HG02798 (cell line): ENCODE data around the gene IL1RL2.

ENCODE experiments used
- ATAC-seq: cut with Tn5 transposase; IDR thresholded peaks from one replicate; pipeline ENCODE4 v1.9.1; 2021; ENCODE audit warnings: mild to moderate bottlenecking; ENCODE audit not compliant: unreplicated experiment, poor library complexity

The IL1RL2 gene

DNA sequence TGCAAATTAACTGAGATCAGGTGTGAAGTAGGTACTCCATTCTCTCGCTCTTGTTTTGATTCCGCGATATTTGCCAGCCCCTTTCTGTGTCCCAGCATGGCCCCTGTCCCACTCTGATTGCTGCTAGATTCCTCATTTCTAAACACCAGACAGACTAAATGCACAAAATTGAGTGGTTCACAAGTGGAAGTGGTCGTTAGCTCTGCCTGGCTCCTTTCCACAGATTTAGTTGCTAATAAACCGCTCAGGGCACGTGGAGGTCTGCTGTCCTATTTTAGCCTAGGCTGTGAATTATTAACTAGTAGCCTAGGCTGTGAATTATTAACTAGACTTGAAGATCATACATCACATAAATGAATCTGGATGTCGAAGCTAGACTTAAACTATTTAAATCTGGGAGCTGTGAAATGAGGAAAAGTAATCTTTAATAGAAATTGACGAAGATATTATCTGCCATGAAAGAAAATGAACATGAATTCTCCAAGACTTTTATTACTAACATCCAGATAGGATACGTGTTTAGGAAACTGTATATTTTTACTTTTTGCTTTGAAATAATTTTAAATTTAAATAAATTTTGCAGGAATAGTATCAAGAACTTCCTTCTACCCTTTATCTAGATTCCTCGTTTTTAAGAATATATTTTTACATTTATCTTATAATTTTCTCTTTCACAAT lies 3.7 kb downstream of the IL1RL2 start:
- no peak for ATAC-seq

DNA sequence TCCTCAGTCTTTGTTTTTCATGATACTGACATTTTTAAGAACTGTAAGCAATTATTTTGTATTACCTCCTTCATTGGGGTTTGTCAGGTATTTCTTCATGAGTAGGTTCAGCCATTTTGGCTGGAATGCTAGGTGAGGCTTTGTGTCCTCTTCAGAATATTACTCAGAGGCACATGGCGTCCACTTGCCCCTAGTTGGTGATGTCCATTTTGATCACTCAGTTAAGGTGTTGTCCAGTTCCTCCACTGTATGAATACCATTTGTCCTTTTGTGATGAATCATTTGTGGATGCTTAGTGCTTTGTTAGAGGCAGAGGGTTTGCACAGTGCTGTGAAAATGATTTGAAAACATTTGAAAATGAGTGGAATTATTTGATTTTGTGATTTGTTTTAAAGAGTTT lies 4.7 kb downstream of the IL1RL2 start:
- ATAC-seq: no peak

DNA sequence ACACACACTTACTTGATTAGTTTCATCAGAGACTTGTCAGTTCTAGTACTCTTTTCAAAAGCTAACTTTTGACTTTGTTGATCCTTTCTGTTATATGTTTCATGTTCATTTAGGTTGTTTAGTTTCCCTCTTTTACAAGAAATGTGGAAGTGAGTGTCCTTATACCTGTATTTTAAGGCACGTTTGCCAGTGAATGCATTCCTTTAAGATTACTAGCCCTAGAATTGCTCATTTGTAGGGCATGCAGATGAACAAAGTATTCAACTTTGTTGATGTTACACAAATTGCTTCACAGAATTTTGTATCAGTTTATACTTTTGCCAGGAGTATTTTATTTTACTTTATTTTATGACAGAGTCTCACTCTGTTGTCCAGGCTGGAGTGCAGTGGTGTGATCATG lies 6.3 kb downstream of the IL1RL2 start:
- no peak for ATAC-seq

DNA sequence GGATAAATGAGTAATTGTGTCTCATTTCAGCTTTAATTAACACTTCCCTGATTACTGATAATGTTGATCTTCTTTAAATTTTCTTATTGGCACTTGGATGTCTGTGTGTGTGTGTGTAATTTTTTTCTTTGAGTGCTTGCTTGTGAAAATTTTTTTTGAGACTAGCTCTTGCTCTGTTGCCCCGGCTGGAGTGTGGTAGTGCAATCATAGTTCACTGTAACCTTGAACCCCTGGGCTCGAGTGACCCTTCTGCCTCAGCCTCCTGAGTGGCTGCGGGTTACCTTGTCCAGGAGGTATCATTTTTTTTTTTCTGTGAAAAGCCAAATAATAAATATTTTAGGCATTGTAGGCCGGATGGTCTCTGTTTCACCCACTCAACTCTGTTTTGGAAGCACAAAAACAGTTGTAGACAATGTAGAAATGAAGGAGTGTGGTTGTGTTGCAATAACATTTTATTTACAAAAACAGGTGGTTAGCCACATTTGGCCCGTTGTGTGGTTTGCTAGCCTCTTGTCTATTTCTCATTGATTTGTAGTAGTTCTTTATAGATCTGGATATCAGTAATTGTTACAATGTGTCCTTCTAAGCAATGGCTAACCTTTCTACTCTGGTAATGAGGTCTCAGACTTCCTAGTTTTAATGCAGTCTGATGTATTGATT lies 7.9 kb downstream of the IL1RL2 start:
- ATAC-seq: no peak

DNA sequence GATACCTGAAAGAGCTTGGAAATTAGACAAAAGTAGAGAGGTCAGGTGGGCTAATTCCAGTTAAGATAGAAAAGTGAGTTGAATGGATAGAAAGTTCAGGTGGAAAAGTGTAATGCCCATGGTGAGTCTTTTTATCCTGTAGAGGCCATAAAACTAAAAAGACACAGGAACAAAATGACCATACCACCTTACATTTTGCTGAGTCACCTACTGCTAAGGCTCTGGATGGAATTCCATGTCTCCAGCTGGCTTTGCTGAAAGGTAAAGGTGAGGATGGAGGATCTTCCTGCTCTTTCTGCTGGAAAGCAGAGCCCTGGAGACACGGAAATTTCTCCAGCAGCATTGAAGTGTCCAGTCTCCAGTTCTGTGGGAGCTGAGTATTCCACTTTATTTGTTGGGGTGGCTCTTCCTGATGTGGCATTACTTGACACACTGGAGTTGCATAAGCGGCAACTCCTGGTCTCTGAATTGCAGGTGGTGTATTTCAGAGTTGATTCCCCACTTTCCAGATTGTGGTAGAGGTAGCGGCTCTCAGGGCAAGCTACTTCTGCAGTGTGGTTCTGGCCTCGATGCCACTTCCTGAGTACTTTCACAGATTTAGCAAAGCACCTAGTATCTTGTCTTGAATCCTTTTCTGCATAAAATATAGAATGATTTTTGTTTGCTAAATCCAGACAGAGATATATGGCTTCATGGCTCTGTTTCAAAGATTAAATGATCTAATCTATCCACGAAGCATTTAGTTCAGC lies 10.7 kb downstream of the IL1RL2 start:
- ATAC-seq: no peak

DNA sequence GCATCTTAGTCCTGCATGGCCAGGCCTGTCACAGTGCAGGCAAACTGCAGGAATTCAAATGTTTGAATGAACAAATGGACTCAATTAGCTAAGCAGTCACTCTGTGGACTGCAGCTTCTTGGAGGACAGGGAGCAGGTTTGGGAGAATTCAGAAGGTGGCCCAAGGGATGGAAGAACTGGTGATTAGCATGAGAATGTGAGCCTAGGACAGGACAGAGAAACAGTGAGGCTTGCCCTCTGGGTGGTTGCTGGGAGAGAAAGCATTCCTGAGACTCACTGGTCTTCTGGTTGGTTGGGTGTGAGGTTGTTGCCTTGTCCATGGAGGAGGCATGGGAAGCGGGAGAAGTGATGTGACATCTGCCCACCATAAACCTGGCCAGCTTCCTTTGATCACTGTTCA lies 13.7 kb downstream of the IL1RL2 start:
- ATAC-seq: no peak

DNA sequence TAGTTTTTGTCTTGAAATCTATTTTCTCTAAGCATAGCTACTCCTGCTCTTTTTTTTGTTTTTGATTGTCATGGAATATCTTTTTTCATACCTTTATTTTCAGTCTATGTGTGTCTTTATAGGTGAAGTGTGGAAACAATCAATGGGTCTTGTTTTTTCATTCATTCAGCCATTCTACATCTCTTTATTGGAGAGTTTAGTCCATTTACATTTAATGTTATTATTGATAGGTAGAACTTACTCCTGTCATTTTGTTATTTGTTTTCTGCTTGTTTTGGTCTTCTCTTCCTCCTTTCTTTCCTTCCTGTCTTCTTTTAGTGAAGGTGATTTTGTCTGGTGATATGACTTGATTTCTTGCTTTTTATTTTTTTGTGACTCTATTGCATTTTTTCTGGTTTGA lies 17.8 kb downstream of the IL1RL2 start:
- no peak for ATAC-seq

DNA sequence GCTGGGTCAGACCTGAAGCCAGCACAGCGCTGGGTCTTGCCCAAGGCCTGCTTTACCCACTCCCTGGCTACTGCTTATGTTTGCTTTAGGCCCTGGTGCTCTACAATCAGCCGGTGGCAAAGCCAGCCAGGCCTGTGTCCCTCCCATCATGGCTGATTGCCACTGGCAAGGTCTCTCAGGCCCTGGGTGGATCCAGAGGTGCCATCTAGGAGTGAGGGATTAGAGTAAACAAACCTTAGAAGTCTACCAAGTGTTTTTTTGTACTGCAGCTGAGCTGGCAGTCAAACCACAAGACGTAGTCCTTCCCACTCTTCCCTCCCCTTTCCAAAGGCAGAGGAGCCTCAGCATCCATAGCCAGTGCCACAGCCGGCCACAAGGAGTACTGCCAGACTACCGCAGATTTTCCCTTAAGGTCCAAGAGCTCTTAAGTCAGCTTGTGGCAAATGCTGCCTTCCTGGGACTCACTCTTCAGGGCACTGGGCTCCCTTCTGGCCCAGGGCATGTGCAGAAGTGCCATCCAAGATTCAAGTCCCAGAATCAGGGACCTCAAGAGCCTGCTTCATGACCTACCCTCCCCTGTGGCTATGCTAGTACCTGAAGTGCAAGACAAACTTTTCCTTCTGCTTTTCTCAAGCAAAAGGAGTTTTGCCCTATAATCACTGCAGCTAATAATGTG lies 20.0 kb downstream of the IL1RL2 start:
- ATAC-seq: no peak

DNA sequence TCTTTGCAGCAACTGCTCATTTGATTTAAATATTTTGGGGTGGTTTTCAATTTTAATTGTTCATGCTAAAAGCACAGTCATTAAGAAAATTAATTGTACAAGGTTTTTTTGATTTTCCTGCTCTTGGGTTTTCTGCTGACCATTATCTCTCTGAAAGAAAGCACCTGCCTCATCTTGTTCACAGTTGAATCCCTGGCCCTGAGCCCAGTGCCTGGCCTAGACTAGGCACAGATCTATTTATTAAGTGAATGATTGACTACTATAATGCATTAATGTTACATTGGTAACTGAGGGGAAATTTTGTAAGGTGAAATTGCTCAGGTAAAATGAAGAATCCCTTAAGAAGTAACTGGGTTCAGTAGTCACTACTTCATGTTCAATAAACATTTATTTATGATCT lies 22.0 kb downstream of the IL1RL2 start:
- no peak for ATAC-seq

DNA sequence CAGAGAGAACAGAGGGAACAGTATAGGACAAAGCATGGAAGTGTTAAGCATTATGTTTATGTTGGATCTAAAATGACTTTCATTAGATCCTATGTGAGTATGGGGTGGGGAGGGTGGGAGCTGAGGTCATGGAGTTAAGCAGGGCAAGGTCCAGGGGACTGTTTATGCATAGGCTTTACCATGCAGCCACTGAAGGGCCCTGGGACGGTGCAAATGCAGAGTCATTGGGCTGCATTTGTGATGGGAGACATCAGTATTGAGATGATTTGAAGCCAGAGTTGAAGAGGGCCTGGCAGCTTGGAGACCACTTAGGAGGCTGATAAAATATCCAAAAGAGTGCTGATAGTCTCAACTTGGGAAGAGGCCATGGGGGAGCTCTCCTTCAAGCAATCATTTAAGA lies 22.7 kb downstream of the IL1RL2 start:
- no peak for ATAC-seq

DNA sequence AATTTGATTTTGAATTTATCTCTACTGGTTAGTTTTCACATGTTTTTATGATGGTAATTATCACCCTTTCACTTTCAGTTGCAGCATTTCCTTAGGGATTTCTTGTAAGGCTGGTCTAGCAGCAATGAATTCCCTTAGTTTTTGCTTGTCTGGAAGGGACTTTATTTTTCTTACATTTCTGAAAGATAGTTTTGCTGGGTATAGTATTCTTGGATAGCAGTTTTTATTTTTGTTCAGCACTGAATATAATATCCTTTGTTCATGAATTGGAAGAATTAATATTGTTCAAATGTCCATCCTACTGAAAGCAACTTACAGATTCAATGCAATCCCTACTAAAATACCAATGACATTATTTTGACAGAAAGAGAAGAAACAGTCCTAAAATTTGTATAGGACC lies 30.2 kb downstream of the IL1RL2 start:
- ATAC-seq: no peak

DNA sequence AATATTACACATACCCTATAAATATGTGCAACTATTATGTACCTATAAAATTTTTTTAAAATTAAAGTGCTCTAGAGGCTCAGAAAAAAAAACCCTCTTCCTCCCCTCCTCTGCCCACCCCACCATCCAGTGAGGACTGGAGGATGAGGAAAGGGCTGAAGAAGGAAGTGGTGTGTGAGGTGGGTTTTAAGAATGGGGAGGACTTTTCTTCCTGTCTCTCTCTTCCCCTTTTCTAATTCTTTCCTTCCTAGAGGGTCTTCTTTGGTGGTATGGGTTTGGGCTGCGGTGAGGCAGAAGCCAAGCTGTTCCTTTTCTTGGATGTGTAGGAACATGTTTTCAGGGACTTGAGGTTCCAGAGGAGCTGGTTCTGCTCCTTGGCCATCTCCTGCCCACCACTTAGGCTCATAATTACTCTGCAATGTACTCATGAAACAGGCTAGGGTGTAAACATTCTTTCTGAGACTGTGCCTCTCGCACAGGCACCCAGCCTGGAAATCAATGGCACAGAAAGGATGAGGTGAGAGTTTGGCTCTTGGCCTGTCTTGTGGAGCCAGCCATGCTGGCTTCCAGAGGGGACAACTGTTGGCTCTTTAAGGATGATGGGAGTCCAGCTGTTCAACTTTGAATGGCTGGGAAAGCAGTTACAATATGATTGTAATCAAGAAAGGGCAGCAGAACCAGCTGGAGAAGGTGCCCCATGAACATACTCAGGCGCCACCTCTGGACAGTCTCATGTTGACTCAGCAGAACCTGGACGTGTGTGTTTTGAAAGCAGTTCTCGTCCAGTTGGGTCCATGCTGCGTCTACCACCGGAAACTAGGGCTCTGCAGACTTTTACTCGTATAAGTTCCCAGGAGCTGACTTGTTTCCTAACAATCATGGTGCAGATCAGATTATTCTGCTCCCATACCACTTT lies 38.3 kb downstream of the IL1RL2 start:
- ATAC-seq: no peak

DNA sequence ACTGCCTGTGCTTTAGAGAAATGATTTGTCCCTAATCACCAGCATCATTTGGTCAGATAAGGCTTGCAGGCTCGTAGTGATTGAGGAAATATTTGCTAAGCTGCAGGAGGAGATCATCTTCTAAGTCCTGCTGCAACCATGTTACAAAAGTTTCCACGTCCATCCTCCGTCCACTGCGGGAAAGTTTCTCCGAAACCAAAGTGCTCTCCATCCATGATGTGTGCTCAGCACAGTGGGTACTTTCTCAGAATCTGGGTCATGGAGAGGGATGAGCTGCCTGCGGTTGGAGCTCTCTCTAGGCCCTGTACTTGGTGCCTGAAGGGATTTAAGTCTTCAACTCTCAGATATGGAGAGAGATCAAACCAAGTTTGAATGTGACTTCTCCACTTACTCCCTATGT lies 39.3 kb downstream of the IL1RL2 start:
- ATAC-seq: no peak

DNA sequence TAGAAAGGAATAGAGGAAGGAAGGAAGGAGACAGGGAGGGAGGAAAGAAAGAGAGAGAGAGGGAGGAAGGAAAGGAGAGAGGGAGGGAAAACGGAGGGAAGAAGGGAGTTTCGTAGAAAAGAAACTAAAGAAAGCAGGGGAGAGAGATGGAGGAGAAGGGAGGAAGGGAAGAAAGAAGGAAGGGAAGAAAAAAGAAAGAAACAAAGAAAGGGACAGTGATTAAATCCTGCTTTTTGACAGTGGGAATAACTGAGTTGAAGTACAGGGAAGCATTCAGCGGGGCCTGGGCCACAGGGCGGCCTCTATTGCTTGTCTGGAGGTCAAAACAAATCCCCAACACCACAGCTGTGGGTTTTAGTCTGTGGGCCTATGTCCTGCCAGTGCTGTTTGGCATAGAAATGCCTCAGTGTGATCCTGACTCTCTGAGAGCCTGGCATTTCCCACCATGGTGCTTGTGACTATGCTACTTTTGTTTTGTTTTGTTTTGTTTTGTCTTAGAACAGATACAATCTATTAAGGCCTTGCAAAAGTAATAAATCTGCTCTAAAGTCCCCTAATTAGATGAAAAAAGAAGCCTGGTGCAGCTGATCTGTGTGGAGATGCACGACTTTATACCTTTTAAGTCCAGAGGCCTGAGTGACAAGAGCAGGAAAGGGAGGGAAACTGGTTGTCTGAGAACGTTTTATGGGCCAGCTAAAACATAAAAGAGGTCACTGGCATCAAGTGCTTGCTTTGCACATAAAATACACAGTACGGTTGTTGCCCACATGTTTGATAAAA lies 40.0 kb downstream of the IL1RL2 start:
- no peak for ATAC-seq

DNA sequence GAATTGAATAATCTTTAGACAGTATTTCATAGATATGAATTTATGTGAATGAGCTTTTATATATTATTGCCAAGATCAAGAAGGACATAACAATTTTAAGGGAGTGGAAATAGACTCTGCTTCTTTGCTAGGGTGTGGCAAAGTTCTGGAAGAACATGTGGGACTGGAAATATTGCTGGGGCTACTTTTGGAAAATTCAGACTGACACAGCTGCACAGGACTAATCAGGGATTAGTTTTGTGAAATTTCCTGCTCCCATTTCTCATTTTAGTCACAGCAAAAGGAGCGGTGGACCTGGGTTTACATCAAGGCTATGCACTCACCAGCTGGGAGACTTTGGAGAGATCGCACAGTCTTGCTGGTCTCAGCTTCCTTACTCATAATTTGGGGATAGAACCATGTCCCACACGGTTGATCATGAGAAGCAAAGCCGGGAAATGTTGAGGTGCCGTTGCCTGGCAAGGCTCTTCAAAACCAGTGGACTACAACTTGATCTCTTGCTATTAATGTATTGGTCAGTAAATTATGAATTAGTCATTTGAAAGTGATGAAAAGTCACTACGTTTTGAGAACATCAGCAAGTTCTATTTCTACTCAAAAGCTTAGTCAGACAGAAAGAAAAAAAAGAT lies 42.4 kb downstream of the IL1RL2 start:
- ATAC-seq: no peak

DNA sequence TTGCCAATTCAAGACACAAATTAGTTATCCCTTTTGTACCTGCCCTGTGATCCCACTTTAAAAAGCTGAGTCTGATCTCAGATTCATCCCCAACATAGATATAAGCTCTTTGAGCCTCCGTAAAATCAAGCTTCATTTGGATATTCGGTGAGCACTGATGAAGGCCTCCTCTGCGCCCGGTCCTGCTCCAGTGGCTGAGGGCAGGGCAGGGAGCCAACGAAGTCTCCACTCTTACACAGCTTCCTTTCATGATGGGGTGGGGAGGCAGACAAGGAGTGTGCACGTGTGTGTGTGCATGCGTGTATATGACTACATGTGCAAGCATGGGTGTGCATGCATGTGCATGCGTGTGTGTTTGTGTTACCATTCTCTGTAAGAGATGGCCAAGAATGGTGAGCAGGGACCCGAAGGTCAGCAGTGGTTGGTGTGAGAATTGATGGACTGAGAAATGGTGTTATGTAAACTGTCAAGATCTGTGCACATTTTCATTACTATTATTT lies 43.6 kb downstream of the IL1RL2 start:
- ATAC-seq: no peak

DNA sequence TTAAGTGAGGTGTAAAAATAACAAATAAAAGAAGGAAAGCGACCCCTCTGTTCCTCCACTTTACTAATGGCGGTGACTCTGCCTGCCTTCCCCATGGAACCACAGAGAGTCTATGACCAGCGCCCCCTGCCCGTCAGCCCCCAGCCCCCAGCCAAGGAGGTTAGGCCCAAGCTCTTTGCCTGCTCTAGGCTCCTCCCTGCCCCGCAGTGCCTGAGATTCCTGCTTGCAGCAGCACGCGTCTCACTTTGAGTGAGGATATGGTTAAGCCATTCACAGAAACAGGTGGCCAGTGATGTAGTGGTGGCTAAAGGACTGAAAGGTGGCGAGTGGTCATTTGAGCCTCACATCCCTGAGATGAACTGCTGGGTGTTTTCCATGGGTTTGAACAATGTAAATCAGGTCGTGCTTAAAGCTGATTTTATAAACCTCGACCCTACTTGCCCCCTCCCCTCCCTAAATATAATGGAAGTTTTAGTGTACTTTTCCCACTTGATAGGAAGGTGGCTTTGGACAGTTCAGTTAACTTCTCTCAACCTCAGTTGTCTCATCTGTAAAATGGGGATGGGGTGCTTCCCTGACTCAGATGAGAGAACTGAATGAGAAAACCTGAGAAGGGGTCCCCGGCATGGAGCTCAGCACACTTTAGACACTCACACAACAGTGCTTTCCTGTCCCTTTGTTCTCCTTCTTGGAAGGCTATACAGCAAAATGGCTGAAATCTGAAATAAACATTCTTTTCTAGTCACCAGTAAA lies 46.5 kb downstream of the IL1RL2 start:
- ATAC-seq: no peak

DNA sequence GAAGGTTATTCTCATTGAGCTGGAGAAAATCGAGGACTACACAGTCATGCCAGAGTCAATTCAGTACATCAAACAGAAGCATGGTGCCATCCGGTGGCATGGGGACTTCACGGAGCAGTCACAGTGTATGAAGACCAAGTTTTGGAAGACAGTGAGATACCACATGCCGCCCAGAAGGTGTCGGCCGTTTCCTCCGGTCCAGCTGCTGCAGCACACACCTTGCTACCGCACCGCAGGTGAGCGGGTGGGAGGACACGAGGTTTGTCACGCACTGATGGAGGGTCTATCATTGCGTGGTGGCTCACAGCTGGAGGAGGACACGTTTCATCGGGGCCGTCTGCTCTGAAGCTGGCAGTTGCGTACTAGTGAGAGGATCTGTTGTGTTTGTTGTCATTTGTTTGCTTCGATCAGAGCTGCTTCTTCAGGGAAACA lies 48.2 kb downstream of the IL1RL2 start:
- no peak for ATAC-seq
